B cell (primary cell): ENCODE results near the gene SYTL5. TPM values are rescaled to one million over a fixed set of nuclear protein-coding genes. Genes with fewer than 3 reads are reported as not detected.

ENCODE experiments used
- ATAC-seq: fragments of 200-7000 bp; cut with Tn5 transposase; one replicate; pipeline ENCODE4 v1.10.0; 2021; ENCODE audit warnings: low read depth, mild to moderate bottlenecking, moderate number of reproducible peaks, moderate library complexity
- CTCF ChIA-PET: fragments of 350-600 bp; sonication (Branson Sonifier 250); formaldehyde crosslinking; loops from one replicate; lab custom pipeline; 2021; ENCODE audit warnings: antibody characterized with exemption, inconsistent platforms; lab: Charles Lee
- POLR2A ChIA-PET: fragments of 350-600 bp; sonication (Branson Sonifier 250); formaldehyde crosslinking; loops from one replicate; lab custom pipeline; 2021; ENCODE audit warnings: antibody characterized with exemption; lab: Charles Lee
- DNase-seq: peaks from one replicate; pipeline ENCODE4 v3.0.0; 2013
- H2AFZ ChIP-seq: 2 replicates; pipeline ENCODE4 v1.6.1; 2012; ENCODE audit warnings: mild to moderate bottlenecking, low read depth, low read length; ENCODE audit not compliant: insufficient read depth, poor library complexity, severe bottlenecking
- H3K27ac ChIP-seq, 2 donors: 1 replicate in 1 of 2; 2 replicates in 1 of 2; pipeline ENCODE4 v1.5.1; 2012 to 2013; ENCODE audit warnings: low read length in 2 of 2, mild to moderate bottlenecking in 2 of 2, moderate library complexity in 1 of 2
- H3K27me3 ChIP-seq, 4 experiments: fragments of 200-600 bp in 1 of 4; sonication (generic) in 1 of 4; replicated peaks in 1 of 4; 1 replicate in 2 of 4; 2 replicates in 2 of 4; pipeline versions ENCODE4 v1.6.1 to v1.7.0; 2013 to 2016; ENCODE audit warnings: low read length in 3 of 4, mild to moderate bottlenecking in 2 of 4, mixed read lengths in 1 of 4, moderate library complexity in 1 of 4; ENCODE audit not compliant: insufficient read depth in 4 of 4, control insufficient read depth in 3 of 4; ENCODE audit errors: control extremely low read depth in 1 of 4
- H3K36me3 ChIP-seq, 2 experiments: replicated peaks in 1 of 2; 1 replicate in 1 of 2; 2 replicates in 1 of 2; pipeline versions ENCODE4 v1.6.1 to v1.7.1; 2013; ENCODE audit warnings: low read length in 1 of 2; ENCODE audit not compliant: insufficient read depth in 2 of 2, control insufficient read depth in 1 of 2; ENCODE audit errors: control extremely low read depth in 1 of 2, extremely low read depth in 1 of 2
- H3K4me1 ChIP-seq, 2 donors: fragments of 200-600 bp in 1 of 2; sonication (generic) in 1 of 2; 1 replicate in 1 of 2; 2 replicates in 1 of 2; pipeline versions ENCODE4 v1.5.1 to v1.6.1; 2013 to 2017; ENCODE audit warnings: low read length in 2 of 2; ENCODE audit not compliant: control insufficient read depth in 2 of 2, insufficient read depth in 2 of 2
- H3K4me2 ChIP-seq: replicated peaks from 2 replicates; pipeline ENCODE3; 2012; ENCODE audit warnings: mild to moderate bottlenecking, low read depth, low read length; ENCODE audit not compliant: poor library complexity, severe bottlenecking
- H3K4me3 ChIP-seq, 5 experiments: fragments of 200-600 bp in 1 of 5; sonication (generic) in 1 of 5; 1 replicate in 3 of 5; 2 replicates in 2 of 5; pipeline versions ENCODE4 v1.5.1 to v1.7.0; 2011 to 2016; ENCODE audit warnings: low read length in 4 of 5, mild to moderate bottlenecking in 4 of 5, low read depth in 2 of 5, control low read depth in 1 of 5, moderate library complexity in 1 of 5; ENCODE audit not compliant: insufficient read depth in 1 of 5; ENCODE audit errors: control extremely low read depth in 1 of 5, extremely low read depth in 1 of 5
- H3K79me2 ChIP-seq: fragments of 200-600 bp; sonication (generic); one replicate; pipeline ENCODE4 v1.6.0; 2016; ENCODE audit warnings: low read length; ENCODE audit not compliant: control insufficient read depth, insufficient read depth
- H3K9ac ChIP-seq: fragments of 200-600 bp; sonication (generic); 2 replicates; pipeline ENCODE4 v1.6.1; 2017; ENCODE audit warnings: mild to moderate bottlenecking, low read length, moderate library complexity
- H3K9me3 ChIP-seq, 3 donors: one replicate each; pipeline versions ENCODE4 v1.6.1 to v1.7.1; 2013; ENCODE audit warnings: low read length in 2 of 3; ENCODE audit not compliant: control insufficient read depth in 2 of 3, insufficient read depth in 1 of 3; ENCODE audit errors: control extremely low read depth in 1 of 3
- H4K20me1 ChIP-seq: 2 replicates; pipeline ENCODE4 v1.6.0; 2012; ENCODE audit warnings: mild to moderate bottlenecking, low read length; ENCODE audit not compliant: insufficient read depth, control insufficient read depth, poor library complexity, severe bottlenecking
- H3K27ac Mint-ChIP-seq: one replicate; pipeline ENCODE4 v1.8.0; 2021; ENCODE audit warnings: mixed read lengths
- H3K27me3 Mint-ChIP-seq: one replicate; pipeline ENCODE4 v1.8.0; 2021; ENCODE audit warnings: mixed read lengths
- H3K4me1 Mint-ChIP-seq: one replicate; pipeline ENCODE4 v1.8.0; 2021; ENCODE audit warnings: mixed read lengths
- H3K4me3 Mint-ChIP-seq: one replicate; pipeline ENCODE4 v1.8.0; 2021; ENCODE audit warnings: mixed read lengths
- H3K9me3 Mint-ChIP-seq: one replicate; pipeline ENCODE4 v1.8.0; 2022; ENCODE audit warnings: mixed read lengths; ENCODE audit not compliant: insufficient read depth
- EZH2 ChIP-seq: IDR thresholded peaks from 2 replicates; pipeline ENCODE4 v1.6.1; 2012; ENCODE audit warnings: borderline replicate concordance, low read depth, mild to moderate bottlenecking, moderate library complexity, low read length; ENCODE audit not compliant: insufficient read depth, poor library complexity, severe bottlenecking
- intact Hi-C: fragments of 100-400 bp; cut with micrococcal nuclease; formaldehyde crosslinking; loops from one replicate; pipeline ENCODE4 v1.10.0; 2022
- polyA plus RNA-seq: library from polyadenylated mRNA; depleted of rRNA; stranded (reverse); fragments of >200 nt; gene quantifications from 2 replicates; pipeline ENCODE4 v1.2.3, GENCODE V29; 2012
- total RNA-seq, 2 donors: library from RNA; stranded (reverse); fragments of 120-200 nt in 1 of 2; gene quantifications; 1 replicate in 1 of 2; 2 replicates in 1 of 2; pipeline versions ENCODE4 v1.2.3 to v1.2.4, GENCODE V29; 2013 to 2022
- TF ChIP-seq, protein P1 (sequence below): fragments of 200-600 bp; IDR thresholded peaks from one replicate; pipeline ENCODE4 v1.8.0; 2022; ENCODE audit warnings: antibody characterized with exemption, mild to moderate bottlenecking

The SYTL5 gene
- total and polyA plus RNA-seq, 2 donors (not counting 1 experiment from before 2014, with no cell fraction given) = 0.01 TPM; not detected in 1

DNA sequence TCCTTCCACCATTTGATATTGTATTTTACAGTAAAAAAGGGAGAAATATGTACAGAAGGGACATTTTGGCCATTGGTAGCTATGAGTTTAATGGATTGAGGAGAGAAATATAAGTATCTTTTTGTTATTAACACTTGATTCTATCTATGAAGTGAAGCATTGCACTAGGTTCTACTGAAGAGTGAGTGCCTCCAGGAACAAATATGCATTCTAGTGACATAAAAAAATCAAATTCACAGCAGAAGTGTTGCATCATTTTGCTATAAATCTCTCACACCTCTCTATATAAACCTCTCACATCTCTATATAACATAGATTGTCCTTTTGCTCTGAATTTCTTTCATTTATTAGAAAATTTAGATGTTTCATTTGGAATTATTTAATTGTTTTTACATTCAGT lies 425 bp downstream of the SYTL5 start:
- ATAC-seq (no peak), DNase-seq (no peak)
- Histone ChIP-seq H3K9me3 (no peaks in the 10 kb centered on the region), H3K4me2 (no peak overlapping the region), H3K27me3 (no peaks in the 10 kb centered on the region), H4K20me1 (no peaks in the 10 kb centered on the region), H2AFZ (no peak overlapping the region), H3K79me2 (no peaks in the 10 kb centered on the region), H3K4me1 (no peaks in the 10 kb centered on the region), H3K27ac (no peak overlapping the region), H3K4me3 (no peak overlapping the region), H3K36me3 (no peaks in the 10 kb centered on the region), H3K9ac (no peak overlapping the region)
- H3K4me1 Mint-ChIP-seq = no peaks in the 10 kb centered on the region
- no peak overlapping the region for H3K27ac Mint-ChIP-seq
- H3K27me3 Mint-ChIP-seq = peaks cover 3% of the 10 kb centered on the region
- ChIA-PET POLR2A (no interaction called here), CTCF (no interaction called here)
- intact Hi-C loops = no loop called here
- no peak overlapping the region for H3K4me3 Mint-ChIP-seq
- TF ChIP-seq, protein P1, sequence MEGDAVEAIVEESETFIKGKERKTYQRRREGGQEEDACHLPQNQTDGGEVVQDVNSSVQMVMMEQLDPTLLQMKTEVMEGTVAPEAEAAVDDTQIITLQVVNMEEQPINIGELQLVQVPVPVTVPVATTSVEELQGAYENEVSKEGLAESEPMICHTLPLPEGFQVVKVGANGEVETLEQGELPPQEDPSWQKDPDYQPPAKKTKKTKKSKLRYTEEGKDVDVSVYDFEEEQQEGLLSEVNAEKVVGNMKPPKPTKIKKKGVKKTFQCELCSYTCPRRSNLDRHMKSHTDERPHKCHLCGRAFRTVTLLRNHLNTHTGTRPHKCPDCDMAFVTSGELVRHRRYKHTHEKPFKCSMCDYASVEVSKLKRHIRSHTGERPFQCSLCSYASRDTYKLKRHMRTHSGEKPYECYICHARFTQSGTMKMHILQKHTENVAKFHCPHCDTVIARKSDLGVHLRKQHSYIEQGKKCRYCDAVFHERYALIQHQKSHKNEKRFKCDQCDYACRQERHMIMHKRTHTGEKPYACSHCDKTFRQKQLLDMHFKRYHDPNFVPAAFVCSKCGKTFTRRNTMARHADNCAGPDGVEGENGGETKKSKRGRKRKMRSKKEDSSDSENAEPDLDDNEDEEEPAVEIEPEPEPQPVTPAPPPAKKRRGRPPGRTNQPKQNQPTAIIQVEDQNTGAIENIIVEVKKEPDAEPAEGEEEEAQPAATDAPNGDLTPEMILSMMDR = no peak
- no peak for TF ChIP-seq EZH2
- peaks cover 3% of the 10 kb centered on the region for H3K9me3 Mint-ChIP-seq

DNA sequence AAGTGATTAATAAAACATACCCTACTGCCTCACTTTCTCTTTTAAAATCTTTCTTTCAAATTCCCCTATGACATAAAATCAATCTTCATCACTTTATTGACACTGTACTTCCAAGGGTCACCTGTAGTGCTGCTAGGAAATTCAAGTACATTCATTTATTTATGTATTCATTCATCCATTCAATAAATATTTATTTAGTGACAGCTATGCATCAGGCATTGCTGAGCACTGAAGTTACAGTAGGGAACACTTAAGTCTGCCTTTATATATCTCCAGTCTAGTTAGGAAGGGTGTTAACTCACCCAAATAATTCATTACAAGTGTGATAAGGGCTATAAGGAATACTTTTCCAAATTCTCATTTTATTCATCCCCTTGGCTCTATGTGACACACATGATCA lies 2.3 kb downstream of the SYTL5 start:
- POLR2A ChIA-PET = no interaction called here

More for the DNA sequence above, 2.3 kb downstream of the SYTL5 start:
- H3K9ac ChIP-seq = no peak overlapping the region
- intact Hi-C loops = no loop called here
- Mint-ChIP-seq H3K4me3 (no peak overlapping the region), H3K27ac (no peak overlapping the region), H3K9me3 (peaks cover 3% of the 10 kb centered on the region), H3K4me1 (no peaks in the 10 kb centered on the region), H3K27me3 (peaks cover 3% of the 10 kb centered on the region)
- ATAC-seq = no peak
- no peak for TF ChIP-seq EZH2
- TF ChIP-seq, protein P1 = no peak
- no peaks in the 10 kb centered on the region for H3K79me2 ChIP-seq
- no peaks in the 10 kb centered on the region for H3K36me3 ChIP-seq
- no peaks in the 10 kb centered on the region for H3K27me3 ChIP-seq
- no peaks in the 10 kb centered on the region for H4K20me1 ChIP-seq
- CTCF ChIA-PET = no interaction called here
- H3K27ac ChIP-seq = no peak overlapping the region
- H3K4me2 ChIP-seq = no peak overlapping the region
- DNase-seq = no peak
- H3K9me3 ChIP-seq = no peaks in the 10 kb centered on the region
- no peaks in the 10 kb centered on the region for H3K4me1 ChIP-seq
- H3K4me3 ChIP-seq = no peak overlapping the region
- H2AFZ ChIP-seq = no peak overlapping the region
